ENCODE data around the gene ANKRD33.

The ANKRD33 gene

DNA sequence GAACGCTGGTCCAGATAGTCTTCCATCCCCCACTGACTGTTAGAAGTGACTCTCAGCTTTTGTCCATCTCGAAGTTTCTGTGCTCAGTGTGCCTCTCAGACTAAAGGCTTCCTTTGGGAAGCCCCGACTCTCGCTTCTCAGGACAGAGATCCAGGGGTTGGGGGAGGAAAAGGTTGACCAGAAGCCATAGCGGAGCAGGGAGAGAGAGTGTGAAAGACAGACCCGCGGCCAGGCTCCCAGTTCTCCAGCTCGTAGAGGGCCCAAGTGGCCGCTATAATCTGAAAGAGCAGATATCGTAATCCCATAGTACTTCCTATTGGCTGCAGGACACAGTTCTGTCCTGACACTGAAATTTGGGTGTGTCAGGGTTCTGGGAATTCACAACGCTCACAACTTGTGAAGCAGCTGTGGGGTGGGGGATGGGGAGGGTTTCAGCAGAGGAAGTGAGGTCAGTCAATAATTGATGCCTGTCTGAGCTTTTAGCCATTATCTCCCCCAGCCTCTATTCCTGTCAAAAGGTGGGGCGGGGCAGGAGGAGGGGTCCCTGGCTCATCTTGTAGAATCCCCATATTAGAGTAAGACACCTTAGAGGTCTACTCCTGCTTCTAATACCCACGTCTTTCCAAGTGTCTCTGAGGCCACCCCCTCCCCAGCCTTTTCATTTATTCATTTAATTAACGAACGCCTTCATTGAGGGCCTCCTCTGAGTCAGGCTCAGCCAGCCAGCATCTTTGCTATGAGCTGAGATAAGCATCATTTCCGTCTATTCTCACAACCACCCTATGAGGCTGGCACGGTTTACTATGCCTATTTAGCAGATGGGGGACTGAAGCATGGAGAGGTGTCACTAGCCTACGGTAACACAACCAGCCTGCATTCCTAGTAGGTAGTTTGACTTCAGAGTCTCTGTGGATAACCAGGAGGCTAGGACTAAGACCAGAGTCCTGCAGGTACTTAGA is 17.8 kb downstream of the ANKRD33 start:
- DNase-seq, result peak; percentile 71

DNA sequence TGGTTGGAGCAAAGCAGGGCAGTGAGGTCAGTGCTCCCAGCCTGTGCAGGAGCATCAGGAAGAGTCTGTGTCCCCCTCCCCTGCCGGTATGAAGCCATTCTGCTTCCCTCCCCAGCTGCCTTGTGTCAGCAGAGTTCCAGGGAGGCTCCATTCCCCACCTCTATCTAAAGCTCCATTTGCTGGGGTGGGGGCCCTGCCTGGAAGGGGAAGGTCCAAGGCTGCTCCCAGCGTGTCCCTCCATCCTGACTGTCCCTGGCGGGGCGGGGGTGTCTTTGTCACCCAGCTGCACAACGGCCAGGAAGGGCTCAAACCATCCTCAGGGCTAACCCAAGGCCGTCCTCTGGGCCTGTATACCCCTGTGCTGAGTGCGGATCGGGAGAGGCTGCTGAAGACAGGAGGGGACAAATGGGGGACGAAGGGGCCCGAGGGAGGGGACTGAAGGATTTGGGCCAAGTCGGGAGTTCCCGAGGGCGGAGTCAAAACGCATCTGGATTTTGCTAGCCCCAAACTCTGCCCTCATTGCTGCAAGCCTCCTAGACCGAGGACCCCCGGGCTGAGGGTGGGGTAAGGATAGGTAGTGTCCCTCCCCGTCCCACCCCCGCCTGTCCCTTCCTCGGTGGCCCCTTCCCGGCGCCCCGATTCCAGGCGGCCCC is 18.7 kb downstream of the ANKRD33 start:
- DNase-seq, result no peak

DNA sequence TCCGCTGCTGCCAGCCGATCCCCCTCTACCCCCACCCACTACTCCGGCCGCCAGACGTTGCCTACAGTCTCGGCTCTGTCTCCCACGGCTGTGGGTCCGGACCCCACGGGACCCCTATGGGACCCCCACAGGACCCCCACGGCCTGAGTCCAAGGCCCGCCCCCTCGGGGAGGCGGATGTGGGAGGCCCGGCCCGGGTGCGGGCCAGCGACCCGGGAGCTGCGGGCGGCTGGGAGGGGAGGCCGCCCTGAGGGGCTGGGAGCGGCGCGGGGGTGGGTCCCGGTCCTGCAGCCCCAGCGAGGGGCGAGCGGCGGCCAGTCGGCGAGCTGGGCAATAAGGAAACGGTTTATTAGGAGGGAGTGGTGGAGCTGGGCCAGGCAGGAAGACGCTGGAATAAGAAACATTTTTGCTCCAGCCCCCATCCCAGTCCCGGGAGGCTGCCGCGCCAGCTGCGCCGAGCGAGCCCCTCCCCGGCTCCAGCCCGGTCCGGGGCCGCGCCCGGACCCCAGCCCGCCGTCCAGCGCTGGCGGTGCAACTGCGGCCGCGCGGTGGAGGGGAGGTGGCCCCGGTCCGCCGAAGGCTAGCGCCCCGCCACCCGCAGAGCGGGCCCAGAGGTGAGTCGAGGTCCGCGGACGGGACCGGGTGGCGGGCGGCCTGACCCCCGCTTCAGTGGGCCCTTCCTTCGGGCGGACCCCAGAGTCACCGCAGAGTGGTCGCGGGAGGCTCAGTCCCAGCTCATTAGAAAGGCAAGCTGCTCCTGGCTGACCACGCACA is 19.4 kb downstream of the ANKRD33 start, which contains the start of gene ACVRL1:
ACVRL1 (plus strand) TSS at position 422 of the 773 bp plus-strand sequence. CDS start 4,971 bp downstream, outside the sequence.
- DNase-seq, result no peak

DNA sequence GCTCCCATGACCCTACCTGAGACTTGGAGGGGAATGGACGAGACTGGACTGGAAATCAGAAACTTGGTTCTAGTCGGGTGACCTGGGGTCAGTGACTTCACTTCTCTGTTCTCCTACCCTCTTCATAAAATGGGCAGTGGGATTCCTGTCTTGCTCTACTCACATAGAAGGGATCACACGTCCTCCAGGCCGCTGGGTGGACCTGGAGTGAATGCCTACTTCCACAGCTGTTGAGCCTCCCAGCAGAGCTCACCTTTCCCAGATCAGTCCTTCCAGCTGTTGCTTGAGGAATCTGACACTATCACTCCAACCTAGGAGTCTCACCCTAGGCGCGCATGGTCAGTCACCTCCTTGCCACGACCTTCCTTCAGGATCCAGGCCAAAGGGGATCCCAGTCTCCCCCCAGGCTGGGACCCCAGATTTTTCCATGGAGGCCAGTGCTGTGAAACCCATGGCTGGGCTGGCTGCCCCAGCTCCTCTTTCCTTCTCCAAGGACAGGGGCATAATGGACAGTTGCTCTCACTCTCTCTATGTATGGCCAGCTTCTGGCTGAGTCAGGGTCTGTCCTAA is 20.0 kb downstream of the ANKRD33 start:
- no peak for DNase-seq

DNA sequence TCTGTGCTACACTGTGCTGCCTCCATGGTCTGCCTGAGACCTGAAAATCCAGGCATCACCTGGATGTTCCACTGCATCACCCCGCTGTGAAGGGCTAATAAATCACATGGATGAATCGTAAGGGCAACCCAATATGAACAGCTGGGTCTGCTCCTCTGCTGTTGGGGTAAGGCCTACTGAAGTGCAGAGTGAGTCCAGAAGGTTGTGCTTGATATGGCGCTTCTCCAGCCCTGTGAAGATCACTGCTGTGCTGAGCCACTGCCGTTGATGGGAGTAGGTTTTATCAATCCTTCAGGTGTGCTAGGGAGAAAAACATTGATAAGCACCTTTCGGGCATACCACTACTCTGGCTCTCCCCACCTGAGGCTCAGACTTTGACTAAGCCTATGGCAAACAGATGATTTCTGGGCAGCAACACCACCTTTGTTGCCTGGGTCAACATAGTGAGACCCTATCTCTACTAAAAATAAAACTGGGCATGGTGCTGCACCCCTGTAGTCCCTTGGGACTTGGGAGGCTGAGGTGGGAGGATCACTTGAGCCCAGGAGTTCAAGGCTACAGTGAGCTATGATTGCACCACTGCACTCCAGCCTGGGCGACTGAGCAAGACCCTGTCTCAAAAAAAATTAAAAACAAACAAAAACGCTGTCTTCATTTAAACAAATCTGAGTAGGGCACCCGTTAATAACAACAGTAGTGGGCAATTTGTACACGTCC is 21.1 kb downstream of the ANKRD33 start:
- DNase-seq, result no peak

DNA sequence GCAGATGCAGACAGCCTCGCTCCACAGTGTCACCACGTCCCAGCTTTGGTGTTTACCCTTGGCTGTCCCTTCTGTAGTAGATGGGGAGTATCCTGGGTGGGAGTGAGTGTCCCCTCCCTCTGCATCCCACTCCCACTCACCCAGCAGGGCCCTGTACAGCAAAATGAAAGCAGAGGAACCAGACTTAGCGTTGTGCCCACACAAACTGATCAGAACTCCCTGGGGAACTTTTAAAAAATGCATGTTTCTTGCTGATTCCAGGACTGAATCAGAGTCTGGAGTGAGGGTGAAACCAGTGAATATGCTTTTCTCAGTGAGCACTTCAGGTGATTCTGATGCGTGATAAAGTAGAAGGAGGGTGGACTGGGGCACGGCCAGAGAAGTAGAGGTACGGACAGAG is 22.3 kb downstream of the ANKRD33 start:
- DNase-seq, result no peak

DNA sequence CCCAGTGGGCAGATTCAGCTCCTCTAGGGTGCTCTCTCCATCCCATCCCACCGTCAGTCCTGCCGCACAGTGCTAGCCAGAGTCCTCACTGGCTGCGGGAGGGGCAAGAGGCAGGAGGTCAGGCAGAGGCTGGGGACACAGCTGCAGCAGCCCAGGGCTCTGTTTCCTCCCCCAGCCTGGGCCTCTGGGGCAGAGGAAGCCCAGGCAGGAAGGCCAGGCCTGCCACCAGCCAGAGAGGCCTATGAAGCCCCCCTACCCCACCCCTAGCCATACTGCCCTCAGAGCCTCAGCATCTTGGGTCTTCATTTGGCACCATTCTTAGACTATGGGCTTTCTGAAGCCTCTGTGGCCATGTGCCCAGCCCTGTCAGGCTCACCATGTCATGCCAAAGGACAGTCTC is 22.8 kb downstream of the ANKRD33 start:
- no peak for DNase-seq

DNA sequence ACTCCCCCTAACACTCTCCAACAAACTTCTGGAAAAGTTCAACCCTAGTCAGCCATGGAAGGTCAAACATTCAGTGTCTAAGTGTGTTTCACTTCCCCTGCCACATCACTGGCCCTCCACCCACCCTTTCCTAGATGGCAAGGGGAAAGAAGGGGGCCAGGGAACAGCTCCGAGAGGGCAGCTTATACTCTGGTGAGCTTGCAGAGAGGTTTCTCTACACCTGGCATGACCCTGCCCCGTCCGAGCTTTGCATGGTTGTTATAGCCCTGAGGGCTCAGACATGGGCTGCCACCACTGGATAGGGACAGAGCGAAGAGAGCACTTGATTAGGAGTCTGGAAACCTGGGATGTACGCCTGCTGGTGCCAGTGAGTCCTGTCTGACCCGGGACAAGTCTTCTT is 23.4 kb downstream of the ANKRD33 start:
- DNase-seq, result peak; percentile 81

DNA sequence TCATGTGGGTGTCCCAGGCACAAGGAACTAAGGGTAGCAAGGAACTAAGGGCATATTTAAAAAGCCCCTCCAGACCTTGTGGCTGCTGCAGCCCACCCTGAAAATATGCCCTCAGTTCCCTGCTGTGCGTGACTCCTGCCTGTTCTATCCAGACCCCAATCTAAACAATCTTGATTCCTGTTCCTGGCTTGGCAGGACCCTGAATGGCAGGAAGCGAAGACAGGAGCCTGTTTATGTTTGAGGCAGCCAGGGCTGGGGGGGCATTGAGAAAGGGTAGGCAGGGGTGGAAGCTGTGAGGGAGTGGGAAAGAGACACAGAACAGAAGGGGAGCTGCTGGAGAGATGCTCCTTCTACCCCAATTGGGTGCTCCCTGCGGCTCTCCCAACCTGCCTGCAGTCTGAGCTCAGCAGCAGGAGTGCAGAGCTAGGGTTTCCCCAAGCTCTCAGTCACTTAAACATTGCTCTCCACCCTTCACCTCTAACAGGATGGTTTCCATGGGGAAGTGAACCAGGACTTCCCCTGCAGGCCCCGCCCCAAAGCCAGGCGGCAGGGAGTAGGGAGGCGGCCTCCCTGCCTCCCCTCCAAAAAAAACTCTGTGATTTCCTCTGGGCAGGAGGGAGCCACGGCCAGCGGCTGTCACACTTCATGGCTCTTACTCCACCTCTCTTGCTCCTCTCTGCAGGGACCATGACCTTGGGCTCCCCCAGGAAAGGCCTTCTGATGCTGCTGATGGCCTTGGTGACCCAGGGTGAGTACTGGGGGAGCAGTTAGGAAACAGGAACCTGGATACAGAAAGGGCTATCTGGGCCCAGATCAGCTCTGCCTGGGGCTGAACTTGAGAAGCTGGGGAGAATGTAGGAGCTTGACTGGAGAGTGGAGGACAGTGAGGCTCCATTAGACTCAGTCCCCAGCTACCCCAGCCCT is 24.1 kb downstream of the ANKRD33 start:
- DNase-seq, result peak; percentile 89

DNA sequence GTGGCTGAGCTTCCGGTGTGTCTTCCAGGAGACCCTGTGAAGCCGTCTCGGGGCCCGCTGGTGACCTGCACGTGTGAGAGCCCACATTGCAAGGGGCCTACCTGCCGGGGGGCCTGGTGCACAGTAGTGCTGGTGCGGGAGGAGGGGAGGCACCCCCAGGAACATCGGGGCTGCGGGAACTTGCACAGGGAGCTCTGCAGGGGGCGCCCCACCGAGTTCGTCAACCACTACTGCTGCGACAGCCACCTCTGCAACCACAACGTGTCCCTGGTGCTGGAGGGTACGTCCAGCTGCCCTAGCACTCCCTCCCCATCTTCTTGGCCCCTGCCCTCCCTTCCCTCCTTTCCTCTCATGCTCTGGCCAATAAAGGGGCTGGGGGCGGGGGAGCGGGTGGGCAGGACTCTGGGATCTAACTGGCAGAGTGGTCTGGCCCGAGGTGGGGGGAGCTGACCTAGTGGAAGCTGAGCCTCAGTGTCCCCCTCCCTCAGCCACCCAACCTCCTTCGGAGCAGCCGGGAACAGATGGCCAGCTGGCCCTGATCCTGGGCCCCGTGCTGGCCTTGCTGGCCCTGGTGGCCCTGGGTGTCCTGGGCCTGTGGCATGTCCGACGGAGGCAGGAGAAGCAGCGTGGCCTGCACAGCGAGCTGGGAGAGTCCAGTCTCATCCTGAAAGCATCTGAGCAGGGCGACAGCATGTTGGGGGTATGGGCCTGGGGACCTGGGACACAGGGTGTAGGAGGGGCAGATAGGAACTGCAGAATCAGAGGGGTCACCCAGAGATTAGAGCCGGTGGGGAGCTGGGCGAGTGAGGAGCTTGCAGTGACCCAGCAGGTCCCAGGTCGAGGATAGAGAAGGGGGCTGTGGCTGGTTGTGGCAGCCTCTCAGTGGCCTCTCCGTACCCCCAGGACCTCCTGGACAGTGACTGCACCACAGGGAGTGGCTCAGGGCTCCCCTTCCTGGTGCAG is 25.4 kb downstream of the ANKRD33 start:
- no peak for DNase-seq

DNA sequence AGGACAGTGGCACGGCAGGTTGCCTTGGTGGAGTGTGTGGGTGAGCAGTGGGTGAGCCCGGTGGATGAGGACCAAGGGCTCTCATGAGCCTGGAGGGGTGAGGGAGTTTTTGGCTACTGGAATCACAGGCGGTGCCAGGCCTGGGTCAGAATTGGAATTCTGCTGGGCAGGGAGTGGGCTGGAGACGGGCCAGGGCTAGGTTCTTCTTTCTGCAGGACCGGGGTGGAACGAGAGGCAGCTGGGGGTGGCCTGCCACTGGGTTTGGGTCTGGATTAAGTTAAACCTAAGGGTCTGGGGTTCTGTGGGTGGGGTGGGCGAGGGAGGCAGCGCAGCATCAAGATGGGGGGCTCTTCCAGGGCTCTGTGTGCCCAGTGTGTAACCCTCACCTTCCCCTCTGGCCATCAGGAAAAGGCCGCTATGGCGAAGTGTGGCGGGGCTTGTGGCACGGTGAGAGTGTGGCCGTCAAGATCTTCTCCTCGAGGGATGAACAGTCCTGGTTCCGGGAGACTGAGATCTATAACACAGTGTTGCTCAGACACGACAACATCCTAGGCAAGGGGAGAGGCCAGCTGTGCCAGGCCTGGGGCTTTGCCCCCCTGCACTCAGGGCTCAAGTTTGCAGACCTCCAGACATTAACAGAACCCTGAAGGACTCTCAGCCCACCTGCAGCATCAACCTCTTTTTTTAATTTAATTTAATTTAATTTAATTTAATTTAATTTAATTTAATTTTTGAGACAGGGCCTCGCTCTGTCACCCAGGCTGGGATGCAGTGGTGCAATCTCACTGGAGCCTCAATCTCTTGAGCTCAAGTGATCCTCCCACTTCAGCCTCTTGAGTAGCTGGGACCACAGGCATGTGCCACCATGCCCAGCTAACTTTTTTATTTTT is 26.4 kb downstream of the ANKRD33 start:
- no peak for DNase-seq

DNA sequence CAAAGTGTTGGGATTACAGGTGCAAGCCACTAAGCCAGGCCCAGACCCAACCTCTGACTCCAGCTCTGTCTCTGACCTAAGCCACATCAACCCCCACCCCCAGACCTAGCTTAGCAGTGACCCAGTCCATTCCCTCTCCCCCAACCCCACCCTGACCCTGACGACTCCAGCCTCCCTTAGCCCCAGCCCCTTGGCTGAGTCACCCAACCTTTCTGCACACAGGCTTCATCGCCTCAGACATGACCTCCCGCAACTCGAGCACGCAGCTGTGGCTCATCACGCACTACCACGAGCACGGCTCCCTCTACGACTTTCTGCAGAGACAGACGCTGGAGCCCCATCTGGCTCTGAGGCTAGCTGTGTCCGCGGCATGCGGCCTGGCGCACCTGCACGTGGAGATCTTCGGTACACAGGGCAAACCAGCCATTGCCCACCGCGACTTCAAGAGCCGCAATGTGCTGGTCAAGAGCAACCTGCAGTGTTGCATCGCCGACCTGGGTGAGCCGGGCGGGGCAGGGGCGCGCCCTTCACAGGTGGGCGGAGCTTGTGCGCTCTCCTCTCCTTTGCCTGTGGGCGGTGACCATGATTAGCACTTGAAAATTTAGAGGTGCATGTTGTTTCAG is 27.2 kb downstream of the ANKRD33 start:
- DNase-seq, result no peak

DNA sequence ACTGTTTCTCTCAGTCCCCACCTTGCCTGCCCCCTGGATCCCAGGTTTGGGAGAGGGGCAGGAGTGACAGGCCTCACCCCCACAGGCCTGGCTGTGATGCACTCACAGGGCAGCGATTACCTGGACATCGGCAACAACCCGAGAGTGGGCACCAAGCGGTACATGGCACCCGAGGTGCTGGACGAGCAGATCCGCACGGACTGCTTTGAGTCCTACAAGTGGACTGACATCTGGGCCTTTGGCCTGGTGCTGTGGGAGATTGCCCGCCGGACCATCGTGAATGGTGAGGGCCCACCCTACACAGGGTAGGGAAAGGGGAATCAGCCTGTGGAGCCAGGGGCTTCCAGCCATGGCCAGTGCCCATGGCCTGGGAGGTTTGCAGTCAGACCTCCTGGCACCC is 28.0 kb downstream of the ANKRD33 start:
- no peak for DNase-seq

DNA sequence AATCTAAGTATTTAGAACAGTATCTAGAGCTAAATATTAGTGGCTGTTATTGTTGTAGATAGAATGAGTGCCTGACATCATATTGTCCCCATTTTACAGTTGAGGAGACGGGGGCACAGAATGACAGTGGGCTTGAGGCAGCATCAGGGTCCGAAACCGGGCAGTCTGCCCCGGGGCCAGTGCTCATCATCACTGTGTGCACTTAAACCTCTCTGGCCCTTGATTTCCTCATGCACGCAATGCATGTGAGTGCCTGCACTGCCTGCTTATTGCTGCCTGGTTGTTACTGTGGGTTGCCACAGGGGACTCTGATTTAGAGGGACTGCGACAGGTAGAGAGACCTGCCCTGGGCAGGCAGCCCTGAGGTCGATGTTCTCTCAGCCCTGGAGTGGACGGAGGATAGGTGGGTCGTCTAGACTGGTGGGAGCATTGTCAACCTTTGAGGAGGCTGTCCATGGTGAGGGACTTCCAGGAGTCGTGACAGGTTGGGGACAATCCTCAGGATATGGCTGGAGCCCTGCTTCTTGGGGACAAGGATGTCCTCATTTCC is 29.2 kb downstream of the ANKRD33 start:
- no peak for DNase-seq

DNA sequence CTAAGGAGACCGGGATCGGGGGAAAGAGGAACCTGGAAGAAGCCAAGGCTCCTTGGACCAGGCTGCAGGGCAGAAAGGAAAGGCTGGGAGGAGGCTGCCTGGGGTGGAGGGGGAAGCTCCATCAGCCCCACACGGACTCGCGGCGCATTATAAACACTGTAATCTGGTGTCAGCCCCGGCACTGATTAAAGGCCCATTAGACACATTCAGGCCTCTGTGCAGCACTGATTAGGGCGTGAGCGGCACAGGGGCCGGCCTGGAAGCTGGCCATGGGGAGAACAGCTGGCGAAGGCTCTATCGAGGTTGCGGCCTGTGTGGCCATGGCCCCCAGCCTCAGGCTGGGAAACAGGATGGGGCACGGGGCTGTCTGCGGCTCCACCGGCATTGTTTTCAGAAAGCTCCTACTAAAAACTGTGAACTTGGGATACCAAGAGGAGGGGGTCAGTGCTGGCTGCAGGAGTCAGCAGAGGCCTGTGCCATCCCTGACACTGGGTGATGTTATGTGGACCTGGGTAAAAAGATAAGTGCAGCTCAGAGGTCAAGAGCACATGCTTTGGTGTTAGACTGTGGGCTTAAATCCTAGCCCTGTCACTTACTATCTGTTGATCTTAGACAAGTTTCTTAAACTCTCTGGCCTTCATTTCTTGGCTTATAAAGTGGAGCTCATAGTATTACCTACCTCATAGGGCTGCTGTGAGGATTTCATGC is 30.0 kb downstream of the ANKRD33 start:
- DNase-seq, result no peak

DNA sequence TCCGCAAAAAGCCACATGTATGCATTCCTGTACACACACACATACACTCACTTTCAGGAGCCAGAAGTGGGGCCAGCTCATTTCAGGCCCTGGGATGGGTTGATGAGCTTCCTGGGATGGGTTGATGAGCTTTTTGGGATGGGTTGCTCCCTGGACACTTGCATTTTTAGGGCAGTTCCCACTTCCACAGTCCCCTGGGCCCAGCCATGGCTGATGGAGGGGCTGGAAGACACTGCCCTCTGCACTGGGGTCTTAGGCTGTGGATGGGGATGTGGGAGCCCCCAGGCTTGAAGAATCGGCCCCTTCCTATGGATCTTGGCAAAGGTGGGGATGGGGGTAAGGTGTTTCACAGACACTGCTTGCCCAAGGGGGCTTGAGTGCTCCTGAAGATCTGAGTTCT is 32.1 kb downstream of the ANKRD33 start:
- DNase-seq, result no peak

DNA sequence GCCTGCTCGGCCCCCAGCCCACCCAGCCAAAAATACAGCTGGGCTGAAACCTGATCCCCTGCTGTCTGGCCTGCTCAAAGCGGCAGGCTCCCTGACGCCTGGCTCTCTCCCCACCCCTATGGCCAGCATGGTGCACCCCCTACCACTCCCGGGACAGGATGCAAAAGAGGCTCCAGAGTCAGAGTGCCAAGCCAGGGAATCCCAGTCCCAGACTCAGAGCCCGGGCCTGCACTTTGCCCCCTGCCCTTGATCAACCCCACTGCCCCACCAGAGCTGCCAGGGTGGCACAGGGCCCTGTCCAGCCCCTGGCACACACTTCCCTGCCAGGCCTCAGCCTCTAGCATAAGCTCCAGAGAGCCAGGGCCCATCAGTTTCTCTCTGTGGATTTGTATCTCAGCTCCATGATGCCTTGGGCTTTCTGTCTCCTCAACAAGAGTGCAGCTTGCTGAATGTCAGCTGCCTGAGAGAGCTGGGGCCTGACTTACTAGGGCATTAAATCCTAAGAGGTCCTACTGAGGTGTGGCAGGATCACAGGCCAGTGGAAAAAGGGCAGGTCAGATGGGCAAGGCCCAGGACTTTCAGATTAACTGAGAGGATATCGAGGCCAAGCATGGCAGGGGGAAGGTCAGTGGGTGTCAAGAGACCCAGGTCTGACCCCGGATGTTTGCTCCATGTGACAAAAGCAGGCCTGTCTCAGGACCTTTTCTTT is 33.3 kb downstream of the ANKRD33 start:
- DNase-seq, result no peak

Data from suppressor macrophage treated with lipopolysaccharide for 4 hours (primary cell).